HG03457 (cell line): ENCODE measurements around the gene NAV3.

Experiments used
- ATAC-seq: cut with Tn5 transposase; IDR thresholded peaks from one replicate; pipeline ENCODE4 v1.9.1; 2021; ENCODE audit warnings: moderate number of reproducible peaks; ENCODE audit not compliant: unreplicated experiment

Gene NAV3

GRCh38 chr12:77830583-77831351 is at the start of gene NAV3:
Gene NAV3 (plus strand): TSS chr12:77830894. CDS start chr12:77831462, 568 bp downstream.
- no peak for ATAC-seq

DNA sequence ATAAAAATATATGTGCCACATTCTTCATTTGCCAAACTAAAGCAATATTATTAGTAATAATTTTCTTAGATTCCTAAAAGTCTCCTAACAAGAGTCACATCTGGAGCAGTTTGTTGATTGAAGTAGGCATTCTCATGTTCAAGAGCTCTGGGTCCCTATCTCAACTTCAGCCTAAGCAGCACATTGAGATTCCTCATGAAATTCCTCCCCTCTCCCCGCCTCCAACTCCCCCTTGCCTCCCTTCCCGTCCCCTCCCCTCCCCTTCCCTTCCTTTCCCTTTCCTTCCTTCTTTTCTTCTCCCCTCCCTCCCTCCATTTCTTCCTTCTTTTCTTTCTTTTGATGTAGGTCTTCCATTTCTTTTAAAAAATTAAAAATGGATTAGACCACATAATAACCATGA is 48.7 kb upstream of the NAV3 start:
- ATAC-seq, result no peak

DNA sequence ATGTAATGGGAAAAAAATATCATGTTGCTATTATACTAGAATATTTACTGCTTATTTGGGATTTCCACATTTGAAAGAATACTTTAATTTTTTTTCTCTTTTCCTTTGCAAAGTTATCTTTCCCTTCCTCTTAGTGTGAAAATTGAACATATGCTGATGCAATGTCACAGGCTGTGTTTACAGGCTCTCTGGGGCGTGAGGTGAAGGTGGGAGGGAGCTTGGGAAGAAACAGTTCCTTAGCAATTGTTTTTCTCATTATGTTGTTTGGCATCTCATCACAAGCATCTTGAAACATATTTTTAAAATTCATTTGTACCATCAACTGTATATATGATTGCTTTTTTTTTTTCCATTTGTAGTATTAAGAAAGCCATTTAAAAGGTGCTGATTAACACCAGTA is 47.9 kb upstream of the NAV3 start:
- no peak for ATAC-seq

- no peak for ATAC-seq
These were observed 45.5 kb upstream of the NAV3 start for GRCh38 chr12:77785211-77785610.

- ATAC-seq, result no peak
These were observed 44.0 kb upstream of the NAV3 start for GRCh38 chr12:77786675-77787074.

DNA sequence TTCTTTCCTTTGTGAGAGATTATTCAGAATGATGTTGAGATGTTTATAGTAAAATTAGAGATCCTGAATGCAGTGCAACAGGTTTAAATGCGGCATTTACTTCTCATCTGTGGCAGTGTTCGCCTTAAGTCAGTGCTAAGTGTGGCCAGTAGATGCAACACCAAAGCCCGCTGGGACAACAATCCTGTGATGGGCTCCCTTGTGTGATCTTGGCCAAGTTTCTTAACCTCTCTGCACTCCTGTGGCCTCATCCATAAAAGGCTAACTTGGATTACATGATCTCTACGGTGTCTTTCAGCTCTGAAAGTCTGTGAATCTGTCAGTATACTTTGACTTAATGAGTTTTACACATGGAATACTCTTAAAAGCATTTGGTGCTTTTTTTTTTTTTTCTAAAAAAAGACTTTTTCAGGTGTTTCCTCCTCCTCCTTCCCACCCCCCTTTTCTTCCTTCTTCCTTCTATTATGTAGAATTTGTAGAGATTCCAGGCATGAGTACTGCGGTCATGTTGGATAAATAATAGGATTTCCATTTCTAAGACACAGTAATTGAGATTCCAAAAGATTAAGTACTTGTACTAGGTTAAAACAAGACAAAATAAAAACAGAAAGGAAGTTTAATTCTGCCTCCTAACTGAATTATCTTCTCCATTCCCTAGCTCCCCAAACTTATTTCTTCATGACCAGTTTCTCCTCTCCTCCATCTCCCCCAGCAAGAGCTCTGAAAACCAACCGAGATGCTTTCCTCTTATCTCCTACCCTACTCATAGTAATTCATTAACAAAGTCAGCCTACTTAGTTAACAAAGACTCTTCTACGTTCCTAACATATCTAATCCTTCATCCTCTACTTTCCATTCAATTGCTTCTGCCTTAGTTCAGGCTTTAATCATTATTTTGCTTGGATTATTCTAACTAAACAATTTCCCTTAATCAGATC is 42.2 kb upstream of the NAV3 start:
- no peak for ATAC-seq

DNA sequence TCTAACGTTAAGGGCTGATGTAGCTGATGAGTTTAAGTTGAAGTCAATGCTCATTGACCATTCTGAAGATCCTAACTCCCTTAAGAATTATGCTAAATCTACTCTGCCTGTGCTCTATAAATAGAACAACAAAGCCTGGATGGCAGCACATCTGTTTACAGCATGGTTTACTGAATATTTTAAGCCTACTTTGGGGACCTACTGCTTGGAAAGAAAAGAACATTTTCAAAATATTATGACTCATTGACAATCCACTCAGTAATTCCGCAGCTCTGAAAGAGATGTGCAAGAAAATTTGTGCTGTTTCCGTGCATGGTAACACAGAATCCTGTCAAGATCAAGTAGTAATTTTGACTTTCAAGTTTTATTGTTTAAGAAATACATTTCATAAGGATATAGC is 35.0 kb upstream of the NAV3 start:
- no peak for ATAC-seq

DNA sequence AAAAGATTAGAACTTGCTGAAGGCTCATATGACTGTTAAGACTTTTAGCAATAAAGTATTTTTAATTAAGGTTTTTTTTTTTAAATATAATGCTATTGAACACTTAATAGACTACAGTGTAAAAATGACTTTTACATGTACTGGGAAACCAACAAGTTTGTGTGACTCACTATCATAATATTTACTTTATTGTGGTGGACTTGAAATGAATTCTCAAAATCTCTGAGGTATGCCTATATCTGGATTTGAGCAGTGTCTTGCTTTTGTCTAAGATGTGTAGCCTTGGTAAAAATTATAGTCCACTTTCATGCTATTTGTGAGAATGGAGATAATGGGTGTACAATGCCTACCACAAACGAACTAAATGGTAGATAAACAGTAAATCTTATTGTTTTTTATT is 33.9 kb upstream of the NAV3 start:
- ATAC-seq, result no peak

GRCh38 chr12:77800501-77800900 is 30.2 kb upstream of the NAV3 start:
- no peak for ATAC-seq

DNA sequence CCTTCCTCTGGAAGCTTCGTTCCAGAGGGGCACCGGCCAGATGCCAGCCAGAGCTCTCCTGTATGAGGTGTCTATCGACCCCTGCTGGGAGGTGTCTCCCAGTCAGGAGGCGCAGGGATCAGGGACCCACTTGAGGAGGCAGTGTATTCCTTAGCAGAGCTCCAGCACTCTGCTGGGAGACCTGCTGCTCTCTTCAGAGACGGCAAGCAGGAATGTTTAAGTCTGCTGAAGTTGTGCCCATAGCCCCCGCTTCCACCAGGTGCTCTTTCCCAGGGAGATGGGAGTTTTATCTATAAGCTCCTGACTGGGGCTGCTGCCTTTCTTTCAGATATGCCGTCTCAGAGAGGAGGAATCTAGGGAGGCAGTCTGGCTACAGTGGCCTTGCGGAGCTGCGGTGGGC is 22.2 kb upstream of the NAV3 start:
- no peak for ATAC-seq

- no peak for ATAC-seq
These were observed 17.1 kb upstream of the NAV3 start for GRCh38 chr12:77813558-77813957.

GRCh38 chr12:77814386-77814785 is 16.3 kb upstream of the NAV3 start:
- ATAC-seq, result no peak

DNA sequence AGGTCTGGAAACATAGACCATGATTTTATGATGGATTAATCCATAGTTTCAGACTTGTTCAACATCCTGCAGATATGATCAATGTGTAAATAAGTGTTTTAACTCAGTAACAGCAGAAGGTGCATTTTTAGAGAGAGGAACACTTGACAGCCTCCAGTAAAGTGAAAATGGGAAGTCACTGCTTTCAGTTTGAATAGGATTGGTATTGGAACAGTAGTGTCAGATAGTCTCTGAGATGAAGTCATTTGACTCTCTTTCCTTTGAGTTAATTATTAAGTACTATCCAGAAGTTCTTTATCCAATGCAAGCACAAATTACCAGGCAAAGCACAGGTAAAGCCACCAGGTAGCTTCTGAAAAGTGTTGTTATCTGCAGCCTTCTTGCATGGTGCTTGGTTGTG is 14.5 kb upstream of the NAV3 start:
- peak; percentile 92 for ATAC-seq

- ATAC-seq, result no peak
These were observed 13.4 kb upstream of the NAV3 start for GRCh38 chr12:77817276-77817675.

- ATAC-seq, result no peak
These were observed 12.3 kb upstream of the NAV3 start for GRCh38 chr12:77818351-77818750.

DNA sequence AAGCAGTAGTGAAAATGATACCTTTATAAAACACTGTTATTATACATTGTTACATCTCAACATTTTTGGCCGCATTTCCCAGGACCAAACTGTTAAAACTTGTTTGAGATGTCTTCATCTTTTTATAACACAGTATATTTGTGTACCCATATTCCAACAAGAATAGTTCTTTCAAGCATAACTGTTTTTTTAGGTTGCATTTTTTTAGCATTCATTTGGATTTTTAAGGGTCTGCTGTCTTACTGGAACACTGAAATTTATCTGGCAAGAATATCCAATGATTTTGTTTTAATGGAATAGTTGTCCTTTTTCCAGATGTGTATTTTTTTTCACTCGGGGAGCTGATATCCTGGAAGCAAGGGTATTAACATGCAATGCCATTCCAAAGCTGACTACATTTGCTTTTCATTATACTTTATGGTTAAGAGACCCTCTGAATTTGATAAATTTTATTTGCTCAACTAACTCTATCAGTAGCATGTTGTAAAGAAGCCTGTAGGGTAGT is 8.9 kb upstream of the NAV3 start:
- no peak for ATAC-seq

- no peak for ATAC-seq
These were observed 2.6 kb downstream of the NAV3 start for GRCh38 chr12:77833329-77833728.

GRCh38 chr12:77834618-77835017 is 3.9 kb downstream of the NAV3 start:
- ATAC-seq, result no peak

DNA sequence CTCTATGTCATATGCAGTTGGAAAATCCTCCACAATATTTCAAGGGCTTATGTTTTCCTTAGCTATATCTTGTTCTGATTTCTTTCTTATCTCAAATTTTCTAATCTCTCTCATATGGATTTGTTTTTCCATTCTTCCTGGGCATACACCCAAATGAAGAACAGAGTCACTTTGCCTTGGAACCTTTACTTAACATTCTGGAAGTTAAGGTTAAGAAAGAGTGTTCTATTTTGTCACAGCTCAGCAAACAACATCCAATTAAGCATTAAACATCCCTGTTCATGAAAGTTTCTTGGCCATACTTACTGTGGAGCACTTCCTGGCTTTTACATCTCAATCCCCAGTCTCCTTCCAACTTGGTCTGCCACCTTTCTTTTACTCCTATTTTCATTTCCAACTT is 5.3 kb downstream of the NAV3 start:
- ATAC-seq, result no peak

DNA sequence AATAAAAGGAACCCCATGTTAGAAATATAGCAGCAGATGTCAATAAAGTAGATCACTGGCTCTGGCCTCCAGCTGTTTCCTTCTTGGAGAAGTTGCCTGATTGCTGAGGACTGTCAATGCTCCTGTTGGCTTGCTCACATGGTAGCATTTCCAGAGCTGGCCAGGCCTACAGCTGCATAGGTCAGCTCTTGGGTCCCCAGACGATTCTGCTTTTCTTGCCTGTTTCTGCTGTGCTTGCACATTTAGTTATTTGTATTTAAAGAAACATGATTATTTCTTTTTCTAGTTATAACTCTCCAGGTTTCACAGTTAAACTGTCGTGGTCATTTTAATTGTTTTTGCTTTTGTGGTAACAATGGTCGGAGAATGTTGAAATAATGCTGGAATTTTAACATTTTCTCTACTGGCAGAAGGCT is 7.2 kb downstream of the NAV3 start:
- ATAC-seq, result no peak

GRCh38 chr12:77841521-77841920 is 10.8 kb downstream of the NAV3 start:
- ATAC-seq, result no peak

DNA sequence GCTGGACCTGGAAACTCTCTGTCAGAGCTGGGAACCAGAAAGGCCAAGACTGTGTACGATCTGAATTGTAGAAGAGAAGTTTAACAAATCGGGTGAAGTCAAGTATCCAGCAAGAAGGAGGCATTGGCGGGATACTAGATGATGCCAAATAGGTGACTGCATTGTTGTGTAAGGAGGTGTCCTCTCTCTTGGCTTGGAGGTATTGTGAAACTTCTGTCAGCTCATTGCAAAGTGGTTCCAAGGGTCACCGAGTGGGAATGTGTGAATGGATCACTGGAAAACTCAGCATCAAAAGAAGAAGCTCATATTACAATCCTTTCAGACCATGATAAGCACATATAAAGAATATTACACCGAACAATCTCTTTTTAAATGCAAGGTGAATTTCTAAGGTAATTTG is 11.7 kb downstream of the NAV3 start:
- ATAC-seq, result no peak
